ENCODE data around the gene SIPA1L3. TPM values are rescaled to one million over a fixed set of nuclear protein-coding genes. Genes with fewer than 3 reads are reported as not detected.
A peak's percentile ranks its signal among the peaks of the same experiment; 100 is the strongest.

SIPA1L3 gene
- total and polyA plus RNA-seq, 9 of the 15 experiments (the other 6 are each of a cell fraction or from before 2014, with no cell fraction given) = 0.01 to 6.1 (median 2.5) TPM

GRCh38 chr19:38255383-38256014, 348.5 kb downstream of the SIPA1L3 start (continued):
- TF ChIP-seq TRIM25 (IDR thresholded peaks at IDR 0.05; ENCODE audit: borderline replicate concordance) (no peak), MXD1 (CRISPR knock-in tag; IDR thresholded peaks at IDR 0.05; ENCODE audit: borderline replicate concordance, poor library complexity, severe bottlenecking) (no peak), ZNF707 (CRISPR knock-in tag; conservative IDR thresholded peaks at IDR 0.05) (no peak), SMARCA5 (IDR thresholded peaks at IDR 0.05) (no peak), ZBED1 (IDR thresholded peaks at IDR 0.05) (no peak), DPF2 (IDR thresholded peaks at IDR 0.05) (peak; percentile 77), RBM14 (IDR thresholded peaks at IDR 0.05; ENCODE audit: borderline replicate concordance, insufficient read depth, low read depth, low read length) (no peak), ARID1B (IDR thresholded peaks at IDR 0.05) (peak; percentile 63), FOXK1 (CRISPR knock-in tag; IDR thresholded peaks at IDR 0.05; ENCODE audit: borderline replicate concordance) (no peak), BRF1 (IDR thresholded peaks at IDR 0.05; ENCODE audit: borderline replicate concordance, extremely low read depth, insufficient read length) (no peak), ATF1 (CRISPR knock-in tag; IDR thresholded peaks at IDR 0.05) (no peak), ATF1 (tag; IDR thresholded peaks at IDR 0.05) (peak; percentile 35; the same call in 1 of the 2 replicates), CBFA2T3 (IDR thresholded peaks at IDR 0.05) (0 out of 2 replicates have a peak, but pooled peaks have one; percentile 44), GMEB1 (CRISPR knock-in tag; IDR thresholded peaks at IDR 0.05) (no peak), POLR3A (IDR thresholded peaks at IDR 0.05; ENCODE audit: borderline replicate concordance, extremely low read depth, insufficient read depth, insufficient read length) (no peak), WHSC1 (IDR thresholded peaks at IDR 0.05; ENCODE audit: low read length) (no peak), SETDB1 (IDR thresholded peaks at IDR 0.05; ENCODE audit: low read length) (no peak), STAT5B (CRISPR knock-in tag; IDR thresholded peaks at IDR 0.05) (no peak), GATAD2A (IDR thresholded peaks at IDR 0.05) (no peak), MEIS2 (IDR thresholded peaks at IDR 0.05; ENCODE audit: partially characterized antibody) (no peak), RFX1 (IDR thresholded peaks at IDR 0.05) (no peak), ZNF175 (CRISPR knock-in tag; IDR thresholded peaks at IDR 0.05; ENCODE audit: low read depth) (no peak), ILF3 (IDR thresholded peaks at IDR 0.05; ENCODE audit: borderline replicate concordance) (no peak), NR2C2 (CRISPR knock-in tag; IDR thresholded peaks at IDR 0.05) (no peak), NR2C2 (tag; IDR thresholded peaks at IDR 0.05) (no peak), FOXJ2 (tag; IDR thresholded peaks at IDR 0.05) (no peak), ZNF384 (IDR thresholded peaks at IDR 0.05; ENCODE audit: low read depth, low read length) (0 out of 2 replicates have a peak, but pooled peaks have one; percentile 21), PRPF4 (IDR thresholded peaks at IDR 0.05; ENCODE audit: insufficient read depth, low read depth, low read length, poor library complexity, severe bottlenecking) (no peak), PCBP2 (IDR thresholded peaks at IDR 0.05; ENCODE audit: low read depth, low read length, poor library complexity, severe bottlenecking) (no peak)

All from K562 (cell line).